Measurements from ENCODE around the gene ZNRF3. TPM values are rescaled to one million over a fixed set of nuclear protein-coding genes. Genes with fewer than 3 reads are reported as not detected.

The ZNRF3 gene
- total and polyA plus RNA-seq, 2 donors: 1.1 to 1.3 TPM

GRCh38 chr22:28909375-28909774 lies 26.0 kb downstream of the ZNRF3 start:
- Histone ChIP-seq H3K27me3 (ENCODE audit: control insufficient read depth in 2 of 2, insufficient read depth in 1 of 2, low read length in 1 of 2) (peaks cover 5 to 6% of the 10 kb centered on the region in 2 donors), H3K27ac (ENCODE audit: low read depth in 1 of 2, low read length in 1 of 2) (no peak overlapping the region), H3K4me1 (ENCODE audit: control insufficient read depth in 2 of 2, insufficient read depth in 2 of 2, low read length in 2 of 2) (no peaks in the 10 kb centered on the region), H3K36me3 (ENCODE audit: control insufficient read depth in 2 of 2, insufficient read depth in 2 of 2, low read length in 1 of 2) (no peaks in the 10 kb centered on the region), H3K9me3 (ENCODE audit: control insufficient read depth in 2 of 2, insufficient read depth in 1 of 2, low read length in 1 of 2) (no peaks in the 10 kb centered on the region), H3K4me3 (ENCODE audit: low read length in 2 of 2) (no peak overlapping the region)
- 97% methylated on average over 5 of the region's 5 CpGs for WGBS
- no peak for DNase-seq (ENCODE audit: low read depth in 6 of 9, low spot score in 9 of 9)

GRCh38 chr22:28910569-28911303 lies 27.4 kb downstream of the ZNRF3 start:
- DNase-seq (ENCODE audit: low read depth in 6 of 9, low spot score in 9 of 9): no peak
- Histone ChIP-seq H3K27ac (ENCODE audit: low read depth in 1 of 2, low read length in 1 of 2) (no peak overlapping the region), H3K9me3 (ENCODE audit: control insufficient read depth in 2 of 2, insufficient read depth in 1 of 2, low read length in 1 of 2) (no peaks in the 10 kb centered on the region), H3K4me3 (ENCODE audit: low read length in 2 of 2) (no peak overlapping the region), H3K4me1 (ENCODE audit: control insufficient read depth in 2 of 2, insufficient read depth in 2 of 2, low read length in 2 of 2) (no peaks in the 10 kb centered on the region), H3K36me3 (ENCODE audit: control insufficient read depth in 2 of 2, insufficient read depth in 2 of 2, low read length in 1 of 2) (no peaks in the 10 kb centered on the region), H3K27me3 (ENCODE audit: control insufficient read depth in 2 of 2, insufficient read depth in 1 of 2, low read length in 1 of 2) (peaks cover 5 to 6% of the 10 kb centered on the region in 2 donors)
- WGBS: over 99% methylated on average over 3 of the region's 3 CpGs

GRCh38 chr22:28911304-28911690 lies 27.9 kb downstream of the ZNRF3 start:
- Histone ChIP-seq H3K27ac (ENCODE audit: low read depth in 1 of 2, low read length in 1 of 2) (no peak overlapping the region), H3K9me3 (ENCODE audit: control insufficient read depth in 2 of 2, insufficient read depth in 1 of 2, low read length in 1 of 2) (no peaks in the 10 kb centered on the region), H3K27me3 (ENCODE audit: control insufficient read depth in 2 of 2, insufficient read depth in 1 of 2, low read length in 1 of 2) (peaks cover 5 to 6% of the 10 kb centered on the region in 2 donors), H3K4me1 (ENCODE audit: control insufficient read depth in 2 of 2, insufficient read depth in 2 of 2, low read length in 2 of 2) (no peaks in the 10 kb centered on the region), H3K36me3 (ENCODE audit: control insufficient read depth in 2 of 2, insufficient read depth in 2 of 2, low read length in 1 of 2) (no peaks in the 10 kb centered on the region), H3K4me3 (ENCODE audit: low read length in 2 of 2) (no peak overlapping the region)
- DNase-seq (ENCODE audit: low read depth in 6 of 9, low spot score in 9 of 9): no peak
- WGBS: 97% methylated on average over 4 of the region's 4 CpGs

- Histone ChIP-seq H3K4me1 (ENCODE audit: control insufficient read depth in 2 of 2, insufficient read depth in 2 of 2, low read length in 2 of 2) (no peaks in the 10 kb centered on the region), H3K9me3 (ENCODE audit: control insufficient read depth in 2 of 2, insufficient read depth in 1 of 2, low read length in 1 of 2) (no peaks in the 10 kb centered on the region), H3K27ac (ENCODE audit: low read depth in 1 of 2, low read length in 1 of 2) (no peak overlapping the region), H3K36me3 (ENCODE audit: control insufficient read depth in 2 of 2, insufficient read depth in 2 of 2, low read length in 1 of 2) (no peaks in the 10 kb centered on the region), H3K4me3 (ENCODE audit: low read length in 2 of 2) (no peak overlapping the region), H3K27me3 (ENCODE audit: control insufficient read depth in 2 of 2, insufficient read depth in 1 of 2, low read length in 1 of 2) (peaks cover 5 to 9% of the 10 kb centered on the region in 2 donors)
- WGBS: 93% methylated on average over 10 of the region's 10 CpGs
- DNase-seq (ENCODE audit: low read depth in 6 of 9, low spot score in 9 of 9): no peak
These were observed 28.7 kb downstream of the ZNRF3 start for GRCh38 chr22:28911777-28912669.

GRCh38 chr22:28914201-28914600 lies 30.8 kb downstream of the ZNRF3 start:
- DNase-seq (ENCODE audit: low read depth in 6 of 9, low spot score in 9 of 9): no peak
- WGBS: 83% methylated on average over 6 of the region's 6 CpGs
- H3K27me3 ChIP-seq (ENCODE audit: control insufficient read depth in 2 of 2, insufficient read depth in 1 of 2, low read length in 1 of 2): peaks cover 7 to 20% of the 10 kb centered on the region in 2 donors
- H3K9me3 ChIP-seq (ENCODE audit: control insufficient read depth in 2 of 2, insufficient read depth in 1 of 2, low read length in 1 of 2): no peaks in the 10 kb centered on the region
- no peak overlapping the region for H3K4me3 ChIP-seq (ENCODE audit: low read length in 2 of 2)
- peaks cover 8 to 16% of the 10 kb centered on the region in 2 donors for H3K4me1 ChIP-seq (ENCODE audit: control insufficient read depth in 2 of 2, insufficient read depth in 2 of 2, low read length in 2 of 2)
- no peaks in the 10 kb centered on the region for H3K36me3 ChIP-seq (ENCODE audit: control insufficient read depth in 2 of 2, insufficient read depth in 2 of 2, low read length in 1 of 2)
- no peak overlapping the region for H3K27ac ChIP-seq (ENCODE audit: low read depth in 1 of 2, low read length in 1 of 2)

- H3K27ac ChIP-seq (ENCODE audit: low read depth in 1 of 2, low read length in 1 of 2): no peak overlapping the region
- 99% methylated on average over 3 of the region's 3 CpGs for WGBS
- no peak for DNase-seq (ENCODE audit: low read depth in 6 of 9, low spot score in 9 of 9)
- peaks cover 8 to 20% of the 10 kb centered on the region in 2 donors for H3K4me1 ChIP-seq (ENCODE audit: control insufficient read depth in 2 of 2, insufficient read depth in 2 of 2, low read length in 2 of 2)
- no peak overlapping the region for H3K4me3 ChIP-seq (ENCODE audit: low read length in 2 of 2)
- no peaks in the 10 kb centered on the region for H3K9me3 ChIP-seq (ENCODE audit: control insufficient read depth in 2 of 2, insufficient read depth in 1 of 2, low read length in 1 of 2)
- H3K36me3 ChIP-seq (ENCODE audit: control insufficient read depth in 2 of 2, insufficient read depth in 2 of 2, low read length in 1 of 2): no peaks in the 10 kb centered on the region
- peaks cover 7 to 19% of the 10 kb centered on the region in 2 donors for H3K27me3 ChIP-seq (ENCODE audit: control insufficient read depth in 2 of 2, insufficient read depth in 1 of 2, low read length in 1 of 2)
These were observed 32.6 kb downstream of the ZNRF3 start for GRCh38 chr22:28915969-28916368.

GRCh38 chr22:28917747-28918549 lies 34.6 kb downstream of the ZNRF3 start:
- WGBS: 51% methylated on average over 12 of the region's 12 CpGs
- peak in 5 of 9 donors; percentile 3 to 60 (median 18) for DNase-seq (ENCODE audit: low read depth in 6 of 9, low spot score in 9 of 9)
- H3K36me3 ChIP-seq (ENCODE audit: control insufficient read depth in 2 of 2, insufficient read depth in 2 of 2, low read length in 1 of 2): no peaks in the 10 kb centered on the region
- H3K4me1 ChIP-seq (ENCODE audit: control insufficient read depth in 2 of 2, insufficient read depth in 2 of 2, low read length in 2 of 2): peaks cover 8 to 29% of the 10 kb centered on the region in 2 donors
- H3K27me3 ChIP-seq (ENCODE audit: control insufficient read depth in 2 of 2, insufficient read depth in 1 of 2, low read length in 1 of 2): peaks cover 6 to 27% of the 10 kb centered on the region in 2 donors
- no peak overlapping the region for H3K27ac ChIP-seq (ENCODE audit: low read depth in 1 of 2, low read length in 1 of 2)
- H3K9me3 ChIP-seq (ENCODE audit: control insufficient read depth in 2 of 2, insufficient read depth in 1 of 2, low read length in 1 of 2): no peaks in the 10 kb centered on the region
- H3K4me3 ChIP-seq (ENCODE audit: low read length in 2 of 2): no peak overlapping the region

GRCh38 chr22:28918550-28919271 lies 35.3 kb downstream of the ZNRF3 start:
- DNase-seq (ENCODE audit: low read depth in 6 of 9, low spot score in 9 of 9): no peak
- no peak overlapping the region for H3K27ac ChIP-seq (ENCODE audit: low read depth in 1 of 2, low read length in 1 of 2)
- WGBS: 90% methylated on average over 6 of the region's 6 CpGs
- H3K27me3 ChIP-seq (ENCODE audit: control insufficient read depth in 2 of 2, insufficient read depth in 1 of 2, low read length in 1 of 2): peaks cover 6 to 33% of the 10 kb centered on the region in 2 donors
- peaks cover 0 to under 1% of the 10 kb centered on the region in 2 donors for H3K9me3 ChIP-seq (ENCODE audit: control insufficient read depth in 2 of 2, insufficient read depth in 1 of 2, low read length in 1 of 2)
- peaks cover 8 to 29% of the 10 kb centered on the region in 2 donors for H3K4me1 ChIP-seq (ENCODE audit: control insufficient read depth in 2 of 2, insufficient read depth in 2 of 2, low read length in 2 of 2)
- no peaks in the 10 kb centered on the region for H3K36me3 ChIP-seq (ENCODE audit: control insufficient read depth in 2 of 2, insufficient read depth in 2 of 2, low read length in 1 of 2)
- H3K4me3 ChIP-seq (ENCODE audit: low read length in 2 of 2): no peak overlapping the region

Data from thymus (tissue), 11 donors.